Hepatocyte (in vitro differentiated cells): ENCODE measurements around the gene TASP1.

ENCODE experiments used
- EZH2phosphoT487 ChIP-seq: fragments of 200-600 bp; sonication (generic); IDR thresholded peaks from one replicate; pipeline ENCODE4 v1.6.1; 2018; ENCODE audit warnings: antibody characterized with exemption, mild to moderate bottlenecking, low read depth, moderate library complexity; ENCODE audit not compliant: unreplicated experiment, severe bottlenecking
- TF ChIP-seq, protein P1 (sequence below): fragments of 200-600 bp; sonication (generic); IDR thresholded peaks from 2 replicates; pipeline ENCODE4 v1.5.1; 2016; ENCODE audit warnings: antibody characterized with exemption, mild to moderate bottlenecking; ENCODE audit not compliant: poor library complexity

DNA sequence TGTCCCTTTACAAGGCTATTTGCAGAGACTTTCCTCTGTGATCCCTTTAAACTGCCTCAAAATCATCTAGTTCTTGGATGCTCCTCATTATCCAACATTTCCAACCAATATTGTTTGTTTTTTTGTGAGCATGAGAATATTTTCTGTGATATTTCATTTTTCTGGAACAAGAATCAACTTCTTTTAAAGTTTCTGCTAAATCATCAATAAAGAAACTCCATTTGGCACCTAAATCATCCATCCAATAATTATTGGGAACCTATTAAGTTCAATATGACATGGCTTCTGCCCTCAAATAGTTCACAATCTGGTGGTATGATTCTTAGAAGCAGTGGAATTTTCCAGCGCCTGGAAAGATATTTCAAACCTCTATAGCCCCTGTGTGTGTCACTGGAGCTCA lies 210.0 kb downstream of the TASP1 start:
- TF ChIP-seq, protein P1, sequence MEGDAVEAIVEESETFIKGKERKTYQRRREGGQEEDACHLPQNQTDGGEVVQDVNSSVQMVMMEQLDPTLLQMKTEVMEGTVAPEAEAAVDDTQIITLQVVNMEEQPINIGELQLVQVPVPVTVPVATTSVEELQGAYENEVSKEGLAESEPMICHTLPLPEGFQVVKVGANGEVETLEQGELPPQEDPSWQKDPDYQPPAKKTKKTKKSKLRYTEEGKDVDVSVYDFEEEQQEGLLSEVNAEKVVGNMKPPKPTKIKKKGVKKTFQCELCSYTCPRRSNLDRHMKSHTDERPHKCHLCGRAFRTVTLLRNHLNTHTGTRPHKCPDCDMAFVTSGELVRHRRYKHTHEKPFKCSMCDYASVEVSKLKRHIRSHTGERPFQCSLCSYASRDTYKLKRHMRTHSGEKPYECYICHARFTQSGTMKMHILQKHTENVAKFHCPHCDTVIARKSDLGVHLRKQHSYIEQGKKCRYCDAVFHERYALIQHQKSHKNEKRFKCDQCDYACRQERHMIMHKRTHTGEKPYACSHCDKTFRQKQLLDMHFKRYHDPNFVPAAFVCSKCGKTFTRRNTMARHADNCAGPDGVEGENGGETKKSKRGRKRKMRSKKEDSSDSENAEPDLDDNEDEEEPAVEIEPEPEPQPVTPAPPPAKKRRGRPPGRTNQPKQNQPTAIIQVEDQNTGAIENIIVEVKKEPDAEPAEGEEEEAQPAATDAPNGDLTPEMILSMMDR, result no peak
- TF ChIP-seq EZH2phosphoT487, result no peak
